GM21528 (cell line): Measurements from ENCODE around the gene GIGYF2.
"Not testable (repeated sequence)": the region's sequence is repeated elsewhere in the genome, so short reads cannot be mapped to it uniquely, and the experiment has no call there.

ENCODE experiments used
- ATAC-seq: cut with Tn5 transposase; IDR thresholded peaks from one replicate; pipeline ENCODE4 v1.9.1; 2021; ENCODE audit warnings: mild to moderate bottlenecking, moderate library complexity; ENCODE audit not compliant: unreplicated experiment, low FRiP score

The GIGYF2 gene, protein sequence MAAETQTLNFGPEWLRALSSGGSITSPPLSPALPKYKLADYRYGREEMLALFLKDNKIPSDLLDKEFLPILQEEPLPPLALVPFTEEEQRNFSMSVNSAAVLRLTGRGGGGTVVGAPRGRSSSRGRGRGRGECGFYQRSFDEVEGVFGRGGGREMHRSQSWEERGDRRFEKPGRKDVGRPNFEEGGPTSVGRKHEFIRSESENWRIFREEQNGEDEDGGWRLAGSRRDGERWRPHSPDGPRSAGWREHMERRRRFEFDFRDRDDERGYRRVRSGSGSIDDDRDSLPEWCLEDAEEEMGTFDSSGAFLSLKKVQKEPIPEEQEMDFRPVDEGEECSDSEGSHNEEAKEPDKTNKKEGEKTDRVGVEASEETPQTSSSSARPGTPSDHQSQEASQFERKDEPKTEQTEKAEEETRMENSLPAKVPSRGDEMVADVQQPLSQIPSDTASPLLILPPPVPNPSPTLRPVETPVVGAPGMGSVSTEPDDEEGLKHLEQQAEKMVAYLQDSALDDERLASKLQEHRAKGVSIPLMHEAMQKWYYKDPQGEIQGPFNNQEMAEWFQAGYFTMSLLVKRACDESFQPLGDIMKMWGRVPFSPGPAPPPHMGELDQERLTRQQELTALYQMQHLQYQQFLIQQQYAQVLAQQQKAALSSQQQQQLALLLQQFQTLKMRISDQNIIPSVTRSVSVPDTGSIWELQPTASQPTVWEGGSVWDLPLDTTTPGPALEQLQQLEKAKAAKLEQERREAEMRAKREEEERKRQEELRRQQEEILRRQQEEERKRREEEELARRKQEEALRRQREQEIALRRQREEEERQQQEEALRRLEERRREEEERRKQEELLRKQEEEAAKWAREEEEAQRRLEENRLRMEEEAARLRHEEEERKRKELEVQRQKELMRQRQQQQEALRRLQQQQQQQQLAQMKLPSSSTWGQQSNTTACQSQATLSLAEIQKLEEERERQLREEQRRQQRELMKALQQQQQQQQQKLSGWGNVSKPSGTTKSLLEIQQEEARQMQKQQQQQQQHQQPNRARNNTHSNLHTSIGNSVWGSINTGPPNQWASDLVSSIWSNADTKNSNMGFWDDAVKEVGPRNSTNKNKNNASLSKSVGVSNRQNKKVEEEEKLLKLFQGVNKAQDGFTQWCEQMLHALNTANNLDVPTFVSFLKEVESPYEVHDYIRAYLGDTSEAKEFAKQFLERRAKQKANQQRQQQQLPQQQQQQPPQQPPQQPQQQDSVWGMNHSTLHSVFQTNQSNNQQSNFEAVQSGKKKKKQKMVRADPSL (N-terminal part only)

DNA sequence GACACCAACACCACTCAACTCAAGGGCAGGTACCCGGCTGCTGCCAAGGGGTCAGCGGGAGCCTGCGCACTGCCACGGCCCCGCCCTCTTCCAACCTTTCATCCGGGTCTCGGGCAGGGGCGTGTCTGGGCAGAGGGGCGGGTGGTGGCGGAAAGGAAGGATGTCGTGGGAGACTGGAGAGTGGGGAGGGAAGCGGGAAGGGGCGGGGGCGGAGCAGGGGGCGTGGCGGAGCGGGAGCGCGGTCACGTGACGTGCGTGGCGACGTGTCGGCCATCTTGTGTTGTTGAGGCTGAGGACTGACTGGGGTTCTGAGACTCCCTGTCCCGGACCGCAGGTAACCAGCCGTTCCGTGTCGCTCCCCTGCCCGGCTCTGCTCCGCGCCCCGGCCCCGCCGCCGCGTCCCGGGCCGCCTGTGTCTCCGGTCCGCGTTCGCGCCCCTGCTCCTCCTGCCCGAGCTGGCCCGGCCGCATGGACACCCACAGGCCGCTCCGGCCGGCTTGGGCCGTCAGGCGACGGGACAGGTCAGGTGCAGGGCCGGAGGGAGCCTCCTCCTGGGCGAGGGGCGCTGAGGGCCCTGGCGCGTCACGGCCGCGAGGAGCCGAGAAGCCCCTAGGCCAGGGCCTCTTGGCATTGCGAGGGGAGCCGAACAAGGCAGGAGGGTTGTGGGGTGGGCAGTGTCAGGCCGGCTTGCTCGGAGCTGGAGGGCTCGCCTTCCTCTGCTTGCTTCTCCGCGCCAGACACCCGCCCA lies at the start of gene GIGYF2:
Gene GIGYF2, plus strand, starts transcription at position 273 of the 748 bp plus-strand sequence. CDS start 37,867 bp downstream, outside the sequence.
- ATAC-seq = peak; percentile 83

DNA sequence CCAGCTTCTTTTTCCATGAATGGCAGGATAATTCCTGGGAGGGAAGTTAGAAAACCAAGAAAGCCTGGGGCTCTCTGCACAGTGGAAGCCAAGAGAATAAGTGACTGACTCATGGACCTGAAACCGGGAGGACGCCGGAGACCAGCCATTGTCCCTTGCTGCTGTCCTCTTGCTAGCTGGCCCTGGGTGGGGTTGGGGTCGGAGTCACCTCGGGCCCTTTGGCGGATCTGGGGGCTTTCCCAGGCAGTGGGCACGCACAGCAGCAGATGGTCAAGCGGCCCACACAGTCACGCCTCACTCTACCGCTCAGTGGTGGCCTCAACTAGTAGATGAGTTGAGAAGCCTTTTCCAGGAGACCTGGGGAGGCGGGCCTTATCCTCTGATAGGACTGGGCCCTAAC lies 48.1 kb upstream of the GIGYF2 start:
- no peak for ATAC-seq

DNA sequence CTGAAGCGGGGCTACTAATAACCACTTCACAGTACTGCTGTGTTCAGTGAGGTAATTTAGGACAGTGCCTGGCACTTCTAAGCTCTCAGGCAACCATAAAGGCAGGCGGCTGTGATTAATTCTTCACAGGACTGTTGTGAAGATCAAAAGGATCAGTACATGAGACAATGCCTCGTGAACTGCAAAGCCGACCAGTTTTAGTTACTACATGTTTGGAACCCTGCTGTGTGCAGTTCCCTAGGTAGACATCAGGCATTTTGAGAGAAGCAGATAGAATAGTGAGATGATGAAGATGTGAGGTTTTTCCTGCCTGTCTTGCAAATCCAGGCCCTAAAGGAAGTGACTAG lies 44.7 kb upstream of the GIGYF2 start:
- no peak for ATAC-seq

DNA sequence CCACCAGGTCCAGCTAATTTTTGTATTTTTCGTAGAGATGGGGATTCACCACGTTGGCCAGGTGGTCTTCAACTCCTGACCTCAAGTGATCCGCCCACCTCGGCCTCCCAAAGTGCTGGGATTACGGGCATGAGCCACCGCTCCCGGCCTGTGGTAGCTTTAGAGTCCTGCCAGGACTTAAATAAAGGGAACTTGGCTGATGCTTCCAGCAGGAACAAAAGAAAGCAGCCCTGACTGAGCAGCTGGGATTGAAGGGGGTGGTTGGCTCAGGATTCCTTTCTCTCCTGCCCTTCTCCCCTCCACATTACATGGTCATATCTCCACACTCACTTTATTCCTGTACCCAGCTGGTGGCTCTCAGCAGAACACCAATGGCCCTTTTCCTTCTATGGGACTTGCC lies 43.7 kb upstream of the GIGYF2 start:
- ATAC-seq = no peak

DNA sequence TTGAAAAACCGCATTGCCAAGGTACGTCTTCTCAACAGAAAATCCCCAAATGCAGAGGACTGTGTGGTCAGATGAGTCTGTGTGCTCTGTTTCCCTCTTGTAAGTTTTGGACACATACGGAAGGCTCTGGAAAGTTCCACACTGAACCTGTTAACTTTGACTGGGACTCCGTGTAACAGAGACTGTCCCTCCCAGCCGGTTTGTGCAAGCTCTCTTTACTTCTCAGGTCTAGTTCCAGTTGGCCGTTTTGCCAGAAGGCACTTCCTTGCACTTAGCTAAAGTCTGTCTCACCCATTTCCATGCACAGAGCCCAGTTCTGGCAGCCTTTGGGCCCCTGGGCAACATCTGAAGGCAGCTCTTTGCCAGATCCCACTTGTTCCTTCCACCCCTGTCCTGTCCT lies 41.7 kb upstream of the GIGYF2 start:
- no peak for ATAC-seq

DNA sequence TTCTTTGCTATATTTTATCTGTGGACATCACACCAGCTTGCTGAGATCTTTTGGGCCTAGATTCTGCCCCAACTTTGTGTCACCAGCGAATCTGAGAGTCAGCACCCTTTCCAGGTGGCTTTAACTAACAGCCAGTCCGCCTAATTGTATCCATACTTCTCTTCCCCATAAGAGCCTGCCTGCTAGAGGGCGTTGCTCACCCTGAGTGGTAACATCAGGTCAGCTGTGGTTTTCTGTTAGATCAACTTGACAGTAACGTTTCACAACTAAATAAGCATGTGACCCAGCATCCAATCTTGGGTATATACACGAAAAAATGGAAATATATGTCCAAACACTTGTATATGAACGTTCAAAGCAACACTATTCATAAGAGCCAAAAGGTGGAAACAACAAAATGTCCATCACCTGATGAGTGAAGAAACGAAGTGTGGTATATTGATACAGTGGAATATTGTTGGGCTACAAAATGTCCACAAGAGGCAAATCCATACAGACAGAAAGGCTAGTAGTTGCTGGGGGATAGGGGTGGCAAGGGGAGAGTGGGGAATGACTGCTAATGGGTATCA lies 38.8 kb upstream of the GIGYF2 start:
- ATAC-seq = no peak

DNA sequence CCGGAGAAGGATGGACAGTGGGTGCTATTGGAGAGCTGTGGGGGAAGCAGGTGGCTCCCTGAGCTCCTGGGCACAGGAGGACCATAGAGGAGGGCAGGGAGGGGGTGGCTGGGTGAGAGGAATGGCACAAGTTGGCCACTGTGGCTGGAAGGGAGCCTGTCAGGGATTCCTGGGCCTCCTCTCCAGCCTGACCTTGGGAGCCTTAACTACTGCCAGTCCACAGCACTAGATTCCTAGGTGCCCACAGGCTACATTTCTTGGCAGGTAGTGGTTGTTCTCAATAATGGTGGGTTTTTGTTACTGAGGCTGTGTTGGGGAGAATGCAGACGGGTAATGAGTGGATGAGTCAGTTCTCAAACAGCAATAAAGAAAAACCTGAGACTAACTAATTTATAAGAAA lies 37.8 kb upstream of the GIGYF2 start:
- ATAC-seq = no peak

DNA sequence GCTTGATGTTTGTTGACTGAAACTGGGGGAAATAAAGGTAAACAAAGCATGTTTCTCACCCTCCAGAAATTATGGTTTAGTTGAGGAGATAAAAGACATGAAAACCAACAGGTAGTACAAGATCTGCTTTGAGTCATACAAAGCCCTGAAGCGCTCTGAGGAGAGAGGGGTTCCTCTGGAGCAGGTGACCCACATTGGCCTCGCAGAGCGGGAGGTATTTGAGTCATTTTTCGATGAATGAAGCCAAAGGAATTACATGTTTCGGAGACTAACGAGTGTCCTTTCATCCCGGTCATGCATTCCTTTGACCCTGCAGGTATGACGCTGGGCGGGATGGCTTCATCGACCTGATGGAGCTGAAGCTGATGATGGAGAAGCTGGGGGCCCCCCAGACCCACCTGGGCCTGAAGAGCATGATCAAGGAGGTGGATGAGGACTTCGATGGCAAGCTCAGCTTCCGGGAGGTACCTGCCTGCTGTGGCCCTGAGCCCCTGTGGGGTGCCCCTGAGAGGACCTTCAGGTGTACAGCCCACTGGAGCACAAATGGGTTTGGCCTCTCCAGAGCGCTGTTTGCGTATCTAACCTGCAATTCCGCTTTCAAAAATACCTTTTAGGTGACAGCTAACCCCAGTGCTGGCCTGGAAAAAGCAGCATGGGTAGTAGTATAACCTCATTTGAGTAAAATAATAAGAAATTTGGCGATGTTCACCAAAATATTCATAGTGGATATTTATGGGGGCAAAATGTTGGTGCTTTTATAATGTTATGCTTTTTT lies 34.5 kb upstream of the GIGYF2 start:
- no peak for ATAC-seq

DNA sequence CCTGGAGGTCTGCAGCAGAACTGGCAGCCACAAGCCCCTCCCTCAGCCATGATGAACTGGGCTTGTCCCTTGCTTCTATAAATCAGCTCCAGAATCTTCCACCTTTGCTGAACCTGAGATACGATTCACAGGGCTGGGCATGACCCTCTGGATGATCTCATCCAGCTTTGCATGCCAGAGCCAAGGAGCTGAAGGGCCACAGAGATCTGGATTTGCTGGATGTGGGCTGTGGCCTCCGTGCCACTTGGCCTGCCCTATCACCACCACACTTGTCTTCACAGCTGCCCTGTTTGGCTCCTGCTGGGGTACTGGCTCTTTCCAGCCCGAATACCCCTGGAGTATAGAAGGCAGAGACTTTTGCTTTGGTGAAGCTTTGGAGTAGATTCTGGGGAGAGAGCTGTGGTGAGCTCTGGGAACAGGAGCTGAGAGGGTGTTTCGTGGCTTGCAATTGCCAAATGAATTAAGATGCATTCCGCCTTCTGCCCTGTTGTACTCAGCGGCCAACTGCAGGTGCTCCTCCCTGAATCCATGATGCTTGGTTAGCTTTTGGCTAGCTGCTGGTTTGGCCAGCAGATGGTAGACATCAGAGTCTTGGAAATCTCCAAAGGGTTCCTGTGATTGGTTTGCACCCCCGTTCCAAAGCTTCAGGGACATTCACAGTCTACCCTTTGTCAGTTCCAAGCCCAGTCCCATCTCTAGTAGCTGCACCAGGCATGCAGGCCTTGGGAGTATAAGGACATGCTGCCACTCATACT lies 30.9 kb upstream of the GIGYF2 start:
- no peak for ATAC-seq

DNA sequence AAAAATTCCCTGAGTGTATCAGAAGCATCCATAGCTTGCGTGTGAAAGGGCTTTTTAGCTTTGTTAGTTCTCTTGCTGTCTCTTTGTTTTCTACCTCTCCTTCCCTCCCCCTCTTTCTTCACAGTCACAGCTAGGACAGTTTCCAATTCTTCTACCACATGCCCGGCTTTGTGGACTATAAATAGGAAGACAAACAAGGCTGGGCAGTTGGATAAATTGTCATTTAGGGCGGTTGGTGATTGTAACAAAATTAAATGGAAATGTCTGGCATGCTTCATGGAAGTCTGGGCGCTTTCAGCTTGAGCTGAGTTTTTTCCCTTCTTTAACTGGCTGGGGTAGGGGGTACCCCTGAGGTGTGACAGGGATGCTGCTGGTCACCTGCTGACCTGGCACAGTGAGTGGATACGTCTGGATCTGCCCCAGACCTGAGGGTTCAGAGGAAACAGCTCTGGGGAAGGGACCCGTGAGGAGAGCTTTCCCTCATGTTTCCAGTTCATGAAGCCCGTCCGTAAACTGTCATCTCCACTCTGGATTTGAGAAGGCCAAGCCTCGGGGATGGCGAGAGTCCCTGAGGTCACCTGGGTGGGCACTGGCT lies 29.0 kb upstream of the GIGYF2 start:
- ATAC-seq = no peak

DNA sequence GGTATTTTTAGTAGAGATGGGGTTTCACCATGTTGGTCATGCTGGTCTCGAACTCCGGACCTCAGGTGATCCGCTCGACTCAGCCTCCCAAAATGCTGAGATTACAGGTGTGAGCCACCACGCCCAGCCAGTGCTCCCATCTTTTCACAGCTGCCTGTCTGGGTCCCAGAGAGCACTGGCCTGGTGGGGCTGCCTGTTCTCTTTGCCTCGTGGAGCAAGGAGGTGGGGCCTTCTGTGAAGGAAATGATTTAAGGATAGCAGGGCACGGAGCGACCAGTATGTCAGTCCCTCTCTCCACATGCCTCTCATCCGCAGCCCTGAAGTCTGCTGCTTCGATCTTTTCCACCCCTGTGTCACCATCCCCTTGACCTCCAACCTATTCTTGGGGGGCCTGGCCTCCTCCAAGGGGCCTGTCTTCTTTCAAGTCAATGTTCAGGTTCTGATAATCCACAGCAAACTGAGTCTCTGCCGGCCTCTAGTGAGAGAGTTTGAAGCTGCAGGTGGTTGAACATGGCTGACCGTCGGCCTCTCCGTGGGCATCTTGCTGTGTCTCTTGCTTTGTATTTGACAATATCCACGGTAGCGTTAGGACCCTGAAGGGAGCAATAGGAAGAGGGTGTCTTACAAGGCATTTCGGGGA lies 28.2 kb upstream of the GIGYF2 start:
- no peak for ATAC-seq

DNA sequence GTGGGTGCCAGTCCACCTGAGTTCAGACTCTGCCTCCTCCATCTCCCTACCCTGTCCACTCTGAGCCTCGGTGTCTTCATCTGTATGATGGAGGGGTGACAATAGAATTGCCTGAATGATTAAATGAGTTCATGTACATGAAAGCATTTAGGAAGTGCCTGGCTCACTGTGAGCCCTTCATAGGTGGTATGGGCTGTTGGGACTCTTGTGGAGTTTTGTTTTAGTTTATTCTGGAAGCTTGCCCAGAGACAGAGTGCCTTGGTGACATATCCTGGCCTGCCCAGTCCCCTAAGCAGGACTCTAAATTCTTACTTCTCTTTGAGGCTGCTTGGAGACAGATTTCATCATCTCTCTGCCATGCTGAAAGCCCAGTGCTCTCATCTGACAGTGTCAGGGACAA lies 24.5 kb upstream of the GIGYF2 start:
- ATAC-seq = no peak

DNA sequence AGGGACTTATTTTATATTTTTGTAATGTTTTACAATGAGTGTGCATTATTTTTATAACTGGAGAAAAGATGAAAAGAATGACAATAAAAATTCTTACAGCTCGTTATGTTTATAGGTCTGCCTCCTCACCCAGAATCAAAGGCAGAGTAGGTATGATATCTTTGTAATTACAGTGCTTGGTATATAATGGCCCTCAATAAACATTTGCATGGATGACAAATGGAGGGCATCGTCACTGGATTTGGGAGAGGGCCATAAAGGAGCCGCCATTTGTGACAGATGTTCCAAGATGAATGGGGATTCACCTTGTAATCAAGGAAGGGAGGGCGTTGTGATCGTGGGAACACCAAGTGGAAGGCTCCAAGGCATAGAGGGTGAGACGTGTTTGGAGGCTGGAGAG lies 22.6 kb upstream of the GIGYF2 start:
- no peak for ATAC-seq

DNA sequence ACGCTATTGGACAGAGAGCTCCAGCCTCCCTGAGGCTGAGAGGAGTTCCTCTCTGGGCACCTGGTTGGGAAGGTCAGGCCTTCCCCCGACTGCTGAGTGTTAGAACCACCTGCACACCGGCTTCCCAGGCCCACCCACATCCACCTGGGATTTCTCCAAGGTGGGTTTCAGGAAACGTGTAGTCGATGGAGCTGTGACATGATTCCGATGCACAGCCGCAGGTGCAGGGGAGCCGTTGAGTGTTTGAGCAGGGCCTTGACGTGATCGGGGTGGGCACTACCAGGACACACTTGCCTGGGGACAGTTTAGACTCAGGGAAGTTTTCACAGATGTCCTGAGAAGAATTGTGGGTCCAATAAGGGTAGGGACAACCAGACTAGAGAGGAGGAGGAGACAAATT lies 21.8 kb upstream of the GIGYF2 start:
- no peak for ATAC-seq

DNA sequence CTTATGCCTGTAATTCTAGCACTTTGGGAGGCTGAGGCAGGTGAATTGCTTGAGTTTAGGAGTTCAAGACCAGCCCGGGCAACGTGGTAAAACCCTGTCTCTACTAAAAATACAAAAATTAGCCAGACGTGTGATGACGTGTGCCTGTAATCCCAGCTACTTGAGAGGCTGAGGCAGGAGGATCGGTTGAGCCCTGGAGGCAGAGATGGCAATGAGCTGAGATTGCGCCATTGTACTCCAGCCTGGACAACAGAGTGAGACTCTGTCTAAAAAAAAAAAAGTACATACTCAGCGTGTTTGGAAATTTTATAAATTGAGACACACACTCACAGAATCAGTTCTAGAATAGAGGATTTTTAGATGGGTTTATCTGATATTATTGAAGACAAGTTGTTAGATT lies 17.1 kb upstream of the GIGYF2 start:
- ATAC-seq = no peak

DNA sequence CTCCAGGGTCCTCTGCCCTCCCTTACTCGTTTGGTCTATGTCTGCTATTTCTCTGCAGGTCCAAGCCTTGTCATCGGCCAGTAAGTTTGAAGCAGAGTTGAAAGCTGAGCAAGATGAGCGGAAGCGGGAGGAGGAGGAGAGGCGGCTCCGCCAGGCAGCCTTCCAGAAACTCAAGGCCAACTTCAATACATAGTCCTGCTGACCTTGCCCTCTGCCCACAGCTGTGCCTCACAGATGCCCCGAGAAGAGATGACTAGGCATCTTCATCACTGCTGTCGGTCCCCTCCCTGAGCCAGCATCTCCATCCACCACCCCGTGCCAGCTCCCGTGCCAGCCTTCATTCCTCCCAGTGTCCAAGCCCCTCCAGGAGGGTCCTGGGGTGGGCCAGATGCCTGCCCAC lies 15.6 kb upstream of the GIGYF2 start:
- ATAC-seq = no peak

DNA sequence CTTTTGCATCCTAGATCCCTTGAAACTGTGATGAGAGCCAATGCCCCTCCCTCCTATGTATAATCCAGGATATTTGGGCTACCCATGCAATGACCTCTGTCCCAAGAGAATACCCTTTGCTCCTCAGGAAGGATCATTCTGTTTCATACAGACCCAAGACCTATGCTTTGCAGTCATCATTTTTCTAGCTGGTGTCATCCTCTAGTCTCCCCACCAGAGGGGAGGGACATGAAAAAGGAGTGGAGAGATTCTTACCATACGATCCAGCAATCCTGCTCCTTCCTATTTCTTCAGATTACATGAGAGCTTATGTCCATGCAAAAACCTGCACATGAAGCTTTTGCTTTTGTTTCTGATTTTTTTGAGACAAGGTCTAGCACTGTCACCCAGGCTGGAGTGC lies 13.8 kb upstream of the GIGYF2 start:
- ATAC-seq = no peak

DNA sequence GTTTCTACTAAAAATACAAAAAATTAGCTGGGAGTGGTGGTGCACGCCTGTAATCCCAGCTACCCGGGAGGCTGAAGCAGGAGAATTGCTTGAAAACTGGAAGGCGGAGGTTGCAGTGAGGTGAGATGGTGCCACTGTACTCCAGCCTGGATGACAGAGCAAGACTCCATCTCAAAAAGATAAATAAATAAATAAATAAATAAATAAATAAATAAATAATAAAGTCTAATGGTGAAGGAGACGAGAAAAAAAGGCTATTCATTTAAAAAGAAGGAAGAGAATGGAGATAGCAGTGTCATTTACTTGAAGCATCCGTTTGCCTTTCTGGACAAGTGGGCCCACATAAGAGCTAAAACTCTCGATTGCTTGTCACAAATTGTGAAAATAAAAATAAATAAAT lies 11.7 kb upstream of the GIGYF2 start:
- not testable (repeated sequence) for ATAC-seq
